Stimulated activated CD4-positive, alpha-beta T cell treated with anti-CD3 and anti-CD28 coated beads, Interleukin-15, amount 100 ng/mL, for 1 hour (primary cell): ENCODE measurements around the gene CLN5.

ENCODE experiments used
- DNase-seq, 2 donors: peaks; one replicate each; pipeline ENCODE4 v3.0.0-alpha.2; 2020; ENCODE audit warnings: low read depth in 1 of 2, low spot score in 1 of 2

The CLN5 gene

GRCh38 chr13:77016888-77017623 is 25.2 kb downstream of the CLN5 start:
- no peak for DNase-seq

- no peak for DNase-seq
Measured at GRCh38 chr13:77019756-77020155, 27.9 kb downstream of the CLN5 start.

- no peak for DNase-seq
Measured at GRCh38 chr13:77022341-77022740, 30.5 kb downstream of the CLN5 start.

GRCh38 chr13:77026255-77026860 is 34.5 kb downstream of the CLN5 start:
- peak; percentile 51 to 54 for DNase-seq

- DNase-seq, result peak; percentile 65 to 74
Measured at GRCh38 chr13:77026861-77027621, 35.2 kb downstream of the CLN5 start, which contains the start of gene FBXL3. FBXL3 (minus strand) TSS chr13:77027159; CDS start chr13:77021860, 5,299 bp downstream.

GRCh38 chr13:77028202-77028601 is 36.3 kb downstream of the CLN5 start:
- no peak for DNase-seq

- DNase-seq, result no peak
Measured at GRCh38 chr13:77029436-77029835, 37.6 kb downstream of the CLN5 start.

GRCh38 chr13:77031656-77032243 is 39.9 kb downstream of the CLN5 start:
- no peak for DNase-seq

GRCh38 chr13:77033717-77034302 is 41.9 kb downstream of the CLN5 start:
- no peak for DNase-seq

GRCh38 chr13:77034881-77035280 is 43.0 kb downstream of the CLN5 start:
- no peak for DNase-seq

GRCh38 chr13:77036279-77036678 is 44.4 kb downstream of the CLN5 start:
- no peak for DNase-seq

GRCh38 chr13:77038907-77039480 is 47.1 kb downstream of the CLN5 start:
- DNase-seq, result no peak

- DNase-seq, result no peak
Measured at GRCh38 chr13:77040076-77040475, 48.2 kb downstream of the CLN5 start.

- no peak for DNase-seq
Measured at GRCh38 chr13:77040835-77041234, 49.0 kb downstream of the CLN5 start.

GRCh38 chr13:77042566-77043177 is 50.8 kb downstream of the CLN5 start:
- no peak for DNase-seq

GRCh38 chr13:77047649-77048343 is 55.9 kb downstream of the CLN5 start:
- no peak for DNase-seq

- DNase-seq, result no peak
Measured at GRCh38 chr13:77048681-77049080, 56.8 kb downstream of the CLN5 start.

GRCh38 chr13:77053192-77053591 is 61.3 kb downstream of the CLN5 start:
- DNase-seq, result no peak
